HCT116 (cell line): ENCODE results near the gene RFPL4A. TPM values are rescaled to one million over a fixed set of nuclear protein-coding genes. Genes with fewer than 3 reads are reported as not detected.
"Not testable (repeated sequence)": the region's sequence is repeated elsewhere in the genome, so short reads cannot be mapped to it uniquely, and the experiment has no call there.

ENCODE experiments used
- ATAC-seq: fragments of 200-7000 bp; cut with Tn5 transposase; 2 replicates; pipeline ENCODE4 v1.9.1; 2020; ENCODE audit warnings: mild to moderate bottlenecking, moderate library complexity
- BruUV-seq: library from RNA; stranded (reverse); fragments of 400-500 nt; replicated peaks from 2 replicates; lab custom pipeline; 2021; lab: Mats Ljungman, UMichigan
- CTCF ChIA-PET: fragments of 300-600 bp; sonication (Branson Sonifier 250); formaldehyde crosslinking; loops from one replicate; lab custom pipeline; 2021; ENCODE audit warnings: antibody characterized with exemption; lab: Charles Lee
- POLR2A ChIA-PET: fragments of 300-600, 350-600 bp; sonication (Branson Sonifier 250); formaldehyde crosslinking; loops from one replicate; lab custom pipeline; 2021; ENCODE audit warnings: antibody characterized with exemption; lab: Charles Lee
- RAD21 ChIA-PET, 2 experiments: fragments of 300-600 bp; sonication (Branson Sonifier 250); formaldehyde crosslinking; loops; one replicate each; lab custom pipeline; 2023; ENCODE audit warnings: low total read pairs in 2 of 2; ENCODE audit not compliant: uncharacterized antibody in 2 of 2, unreplicated experiment in 2 of 2, low non-redundant PET in 1 of 2; lab: Charles Lee
- DNase-seq: peaks from one replicate; pipeline ENCODE4 v3.0.0-alpha.2; 2010; ENCODE audit warnings: low read depth, low spot score
- H2AFZ ChIP-seq: fragments of 200-600 bp; shearing (Covaris generic), sonication (generic); 2 replicates; pipeline ENCODE4 v1.6.1; 2017; ENCODE audit warnings: low read depth, mixed run types, mixed read lengths, antibody characterized with exemption, low read length; ENCODE audit not compliant: poor library complexity, severe bottlenecking
- H3K27ac ChIP-seq: 2 replicates; pipeline ENCODE4 v1.5.1; 2012; ENCODE audit warnings: low read depth, low read length
- H3K27me3 ChIP-seq: fragments of 200-600 bp; sonication (generic); 2 replicates; pipeline ENCODE4 v1.6.1; 2016; ENCODE audit warnings: mixed run types, low read length, mixed read lengths; ENCODE audit not compliant: insufficient read depth
- H3K36me3 ChIP-seq, 2 experiments: fragments of 200-500 bp in 1 of 2; fragments of 200-600 bp in 1 of 2; sonication (Bioruptor generic) in 1 of 2; sonication (generic) in 1 of 2; 2 replicates each; pipeline versions ENCODE4 v1.5.1 to v1.6.1; 2014 to 2016; ENCODE audit warnings: low read length in 2 of 2, inconsistent platforms in 1 of 2, mixed read lengths in 1 of 2, mixed run types in 1 of 2; ENCODE audit not compliant: insufficient read depth in 2 of 2, control insufficient read depth in 1 of 2
- H3K4me1 ChIP-seq, 2 experiments: fragments of 200-600 bp in 1 of 2; sonication (generic) in 1 of 2; 2 replicates each; pipeline versions ENCODE4 v1.5.1 to v1.6.1; 2012 to 2017; ENCODE audit warnings: low read length in 2 of 2, inconsistent platforms in 1 of 2, mild to moderate bottlenecking in 1 of 2, mixed read lengths in 1 of 2, mixed run types in 1 of 2, moderate library complexity in 1 of 2; ENCODE audit not compliant: insufficient read depth in 2 of 2, control insufficient read depth in 1 of 2
- H3K4me2 ChIP-seq: fragments of 200-600 bp; sonication (generic); 2 replicates; pipeline ENCODE4 v1.6.1; 2017; ENCODE audit warnings: mixed run types, low read length, mixed read lengths
- H3K4me3 ChIP-seq, 2 experiments: fragments of 200-600 bp in 1 of 2; sonication (generic) in 1 of 2; replicated peaks in 1 of 2; 2 replicates each; pipeline ENCODE4 v1.5.1; 2011 to 2016; ENCODE audit warnings: low read length in 2 of 2, control low read depth in 1 of 2, low read depth in 1 of 2, mild to moderate bottlenecking in 1 of 2, mixed read lengths in 1 of 2, mixed run types in 1 of 2
- H3K79me2 ChIP-seq: fragments of 200-600 bp; sonication (generic); 2 replicates; pipeline ENCODE4 v1.6.1; 2017; ENCODE audit warnings: mild to moderate bottlenecking, mixed run types, low read length, moderate library complexity, mixed read lengths; ENCODE audit not compliant: insufficient read depth
- H3K9ac ChIP-seq: fragments of 200-600 bp; sonication (generic); 2 replicates; pipeline ENCODE4 v1.6.1; 2016; ENCODE audit warnings: low read length, mixed read lengths
- H3K9me2 ChIP-seq: fragments of 200-600 bp; sonication (generic), shearing (Covaris generic); 2 replicates; pipeline ENCODE4 v1.6.1; 2017; ENCODE audit warnings: mixed run types, mild to moderate bottlenecking, moderate library complexity; ENCODE audit not compliant: insufficient read depth
- H3K9me3 ChIP-seq, 2 experiments: fragments of 200-500 bp in 1 of 2; fragments of 200-600 bp in 1 of 2; sonication (Bioruptor generic) in 1 of 2; sonication (generic) in 1 of 2; 2 replicates each; pipeline ENCODE4 v1.6.1; 2014 to 2017; ENCODE audit warnings: low read length in 2 of 2, mixed read lengths in 2 of 2, inconsistent platforms in 1 of 2, low read depth in 1 of 2, mild to moderate bottlenecking in 1 of 2, mixed run types in 1 of 2, moderate library complexity in 1 of 2; ENCODE audit not compliant: control insufficient read depth in 1 of 2, insufficient read depth in 1 of 2
- H4K20me1 ChIP-seq: fragments of 200-600 bp; sonication (generic), shearing (Covaris generic); 2 replicates; pipeline ENCODE4 v1.6.1; 2017; ENCODE audit warnings: mixed run types, mild to moderate bottlenecking, moderate library complexity; ENCODE audit not compliant: insufficient read depth
- CBX3 ChIP-seq: IDR thresholded peaks from 2 replicates; pipeline ENCODE4 v1.6.1; 2012; ENCODE audit warnings: low read depth
- ELF1 ChIP-seq: IDR thresholded peaks from 2 replicates; pipeline ENCODE4 v1.6.1; 2012; ENCODE audit warnings: low read depth, borderline replicate concordance
- EZH2phosphoT487 ChIP-seq: fragments of 200-600 bp; IDR thresholded peaks from 2 replicates; pipeline ENCODE4 v1.6.1; 2018; ENCODE audit warnings: antibody characterized with exemption, borderline replicate concordance
- MAX ChIP-seq: IDR thresholded peaks from 2 replicates; pipeline ENCODE4 v1.6.1; 2012
- REST ChIP-seq: IDR thresholded peaks from 2 replicates; pipeline ENCODE4 v1.6.1; 2012; ENCODE audit warnings: low read depth
- SIN3A ChIP-seq: IDR thresholded peaks from 2 replicates; pipeline ENCODE4 v1.6.1; 2012; ENCODE audit warnings: low read depth
- SRF ChIP-seq: IDR thresholded peaks from 2 replicates; pipeline ENCODE4 v1.6.1; 2012; ENCODE audit warnings: low read depth
- YY1 ChIP-seq: IDR thresholded peaks from 2 replicates; pipeline ENCODE4 v1.6.1; 2011; ENCODE audit warnings: low read length, low read depth, moderate library complexity, mild to moderate bottlenecking; ENCODE audit not compliant: insufficient replicate concordance; ENCODE audit errors: extremely low read depth
- ZBTB33 ChIP-seq: IDR thresholded peaks from 2 replicates; pipeline ENCODE4 v1.6.1; 2011; ENCODE audit warnings: mild to moderate bottlenecking, low read length, moderate library complexity; ENCODE audit not compliant: insufficient replicate concordance; ENCODE audit errors: extremely low read depth
- intact Hi-C: fragments of 100-400 bp; cut with micrococcal nuclease; formaldehyde crosslinking; loops from 2 replicates; pipeline ENCODE4 v1.10.0; 2022
- total RNA-seq: library from RNA; stranded (reverse); gene quantifications from one replicate; pipeline ENCODE4 v1.2.1, GENCODE V29; 2021; ENCODE audit not compliant: unreplicated experiment

The RFPL4A gene
- total RNA-seq, 1 experiment from 2014 or later: not detected

GRCh38 chr19:55730378-55730777 lies 28.5 kb upstream of the RFPL4A start:
- H3K9ac ChIP-seq, ATAC-seq, POLR2A ChIA-PET, CTCF ChIA-PET, H3K9me2 ChIP-seq, RAD21 ChIA-PET, H3K4me2 ChIP-seq, H3K4me1 ChIP-seq, H3K9me3 ChIP-seq, H2AFZ ChIP-seq, H3K27ac ChIP-seq, H4K20me1 ChIP-seq, H3K36me3 ChIP-seq, H3K79me2 ChIP-seq, intact Hi-C loops, H3K4me3 ChIP-seq, BruUV-seq, DNase-seq: not testable (repeated sequence)
- peaks cover 12% of the 10 kb centered on the region; the same call in 1 of the 2 replicates for H3K27me3 ChIP-seq

GRCh38 chr19:55738302-55738701 lies 20.6 kb upstream of the RFPL4A start, which contains the start of gene NLRP9:
TSS of gene NLRP9 (minus strand) at chr19:55738402. CDS start at chr19:55738374, 28 bp downstream.
- ChIA-PET CTCF (no interaction called here), RAD21 (no interaction called here), POLR2A (no interaction called here)
- Histone ChIP-seq H3K79me2 (no peaks in the 10 kb centered on the region), H3K27me3 (peaks cover 16% of the 10 kb centered on the region), H2AFZ (no peak within 1 kb of the TSS), H3K4me2 (no peak within 1 kb of the TSS), H3K9me3 (no peaks in the 10 kb centered on the region), H3K9me2 (no peaks in the 10 kb centered on the region), H3K27ac (no peak within 1 kb of the TSS), H3K4me1 (no peaks in the 10 kb centered on the region), H3K36me3 (no peaks in the 10 kb centered on the region), H3K9ac (no peak within 1 kb of the TSS), H3K4me3 (no peak within 1 kb of the TSS), H4K20me1 (no peaks in the 10 kb centered on the region)
- TF ChIP-seq SRF (no peak), CBX3 (no peak), ZBTB33 (no peak), EZH2phosphoT487 (no peak), MAX (no peak), REST (no peak), ELF1 (no peak), SIN3A (no peak), YY1 (no peak)
- ATAC-seq: no peak
- intact Hi-C loops: no loop called here
- DNase-seq: no peak
- BruUV-seq: no TSS peak
